Sigmoid colon (tissue), 7 donors: ENCODE measurements around the gene TMEM106C. TPM values are rescaled to one million over a fixed set of nuclear protein-coding genes. Genes with fewer than 3 reads are reported as not detected.
A peak's percentile ranks its signal among the peaks of the same experiment; 100 is the strongest.

Experiments used
- DNase-seq: peaks from one replicate; pipeline ENCODE4 v3.0.0-alpha.2; 2019
- H3K27ac ChIP-seq, 4 donors: fragments of 200-600 bp; sonication (generic); one replicate each; pipeline ENCODE4 v1.5.1; 2016 to 2019; ENCODE audit warnings: mild to moderate bottlenecking in 1 of 4
- H3K27me3 ChIP-seq, 3 donors: fragments of 200-600 bp; sonication (generic); one replicate each; pipeline ENCODE4 v1.5.1; 2019; ENCODE audit warnings: mild to moderate bottlenecking in 1 of 3
- H3K36me3 ChIP-seq, 4 donors: fragments of 200-600 bp; sonication (generic); one replicate each; pipeline ENCODE4 v1.5.1; 2016 to 2019
- H3K4me1 ChIP-seq, 4 donors: fragments of 200-600 bp; sonication (generic); one replicate each; pipeline ENCODE4 v1.5.1; 2017 to 2019
- H3K4me3 ChIP-seq, 4 donors: fragments of 200-600 bp; sonication (generic); one replicate each; pipeline ENCODE4 v1.5.1; 2017 to 2019; ENCODE audit warnings: mild to moderate bottlenecking in 2 of 4, moderate library complexity in 1 of 4
- H3K9me3 ChIP-seq, 4 donors: fragments of 200-600 bp in 3 of 4; sonication (generic) in 3 of 4; one replicate each; pipeline versions ENCODE4 v1.5.1 to v1.6.1; 2013 to 2019
- EP300 ChIP-seq, 4 donors: sonication (generic); formaldehyde crosslinking; IDR thresholded peaks; one replicate each; pipeline ENCODE4 v1.6.1; 2017; ENCODE audit warnings: antibody characterized with exemption in 4 of 4
- POLR2A ChIP-seq, 2 donors: fragments of 450-650 bp; IDR thresholded peaks; one replicate each; pipeline ENCODE4 v1.6.1; 2016; ENCODE audit warnings: antibody characterized with exemption in 2 of 2, mild to moderate bottlenecking in 2 of 2, moderate library complexity in 2 of 2
- POLR2AphosphoS5 ChIP-seq, 4 donors: sonication (generic); formaldehyde crosslinking; IDR thresholded peaks; one replicate each; pipeline ENCODE4 v1.6.1; 2017; ENCODE audit warnings: antibody characterized with exemption in 4 of 4
- WGBS, 2 donors: extraction: QIAGEN DNeasy Blood & Tissue Kit; methylation state at CpG; one replicate each; pipeline ENCODE4 v1.1.7; 2013; 5-methylcytosine and 5-hydroxymethylcytosine counted together
- intact Hi-C: fragments of 100-400 bp; cut with DNase I; formaldehyde crosslinking; loops from one replicate; pipeline ENCODE4 v1.15.1; 2023
- polyA plus RNA-seq, 3 donors: library from polyadenylated mRNA; stranded (reverse); fragments of 200-250 nt; gene quantifications; one replicate each; pipeline ENCODE4 v1.2.3, GENCODE V29; 2013
- total RNA-seq, 4 donors: library from RNA; depleted of rRNA; stranded (reverse); fragments of >200 nt; gene quantifications; one replicate each; pipeline ENCODE4 v1.1.0, GENCODE V29; 2016
- TF ChIP-seq, protein P1 (sequence below), 4 experiments: fragments of 450-650 bp in 3 of 4; fragments of 200-600 bp in 1 of 4; IDR thresholded peaks; one replicate each; pipeline ENCODE4 v1.5.1; 2016 to 2019; ENCODE audit warnings: antibody characterized with exemption in 4 of 4, mild to moderate bottlenecking in 3 of 4, moderate library complexity in 2 of 4
- donor health status: healthy with polysubstance abuse.
- donor health status: Bipolar disorder and iron deficiency.
- donor health status: healthy.

The TMEM106C gene
- total and polyA plus RNA-seq, 7 donors = 46.2 to 199 (median 122) TPM

- no peak overlapping the region for H3K4me3 ChIP-seq
- H3K9me3 ChIP-seq = no peaks in the 10 kb centered on the region
- TF ChIP-seq POLR2AphosphoS5 (IDR thresholded peaks at IDR 0.05) (no peak), POLR2A (IDR thresholded peaks at IDR 0.05) (no peak), EP300 (IDR thresholded peaks at IDR 0.05) (no peak)
- TF ChIP-seq, protein P1, sequence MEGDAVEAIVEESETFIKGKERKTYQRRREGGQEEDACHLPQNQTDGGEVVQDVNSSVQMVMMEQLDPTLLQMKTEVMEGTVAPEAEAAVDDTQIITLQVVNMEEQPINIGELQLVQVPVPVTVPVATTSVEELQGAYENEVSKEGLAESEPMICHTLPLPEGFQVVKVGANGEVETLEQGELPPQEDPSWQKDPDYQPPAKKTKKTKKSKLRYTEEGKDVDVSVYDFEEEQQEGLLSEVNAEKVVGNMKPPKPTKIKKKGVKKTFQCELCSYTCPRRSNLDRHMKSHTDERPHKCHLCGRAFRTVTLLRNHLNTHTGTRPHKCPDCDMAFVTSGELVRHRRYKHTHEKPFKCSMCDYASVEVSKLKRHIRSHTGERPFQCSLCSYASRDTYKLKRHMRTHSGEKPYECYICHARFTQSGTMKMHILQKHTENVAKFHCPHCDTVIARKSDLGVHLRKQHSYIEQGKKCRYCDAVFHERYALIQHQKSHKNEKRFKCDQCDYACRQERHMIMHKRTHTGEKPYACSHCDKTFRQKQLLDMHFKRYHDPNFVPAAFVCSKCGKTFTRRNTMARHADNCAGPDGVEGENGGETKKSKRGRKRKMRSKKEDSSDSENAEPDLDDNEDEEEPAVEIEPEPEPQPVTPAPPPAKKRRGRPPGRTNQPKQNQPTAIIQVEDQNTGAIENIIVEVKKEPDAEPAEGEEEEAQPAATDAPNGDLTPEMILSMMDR (IDR thresholded peaks at IDR 0.05) = no peak
- intact Hi-C loops = no loop called here
- peaks cover 0 to 9% (median 3%) of the 10 kb centered on the region in 3 donors for H3K27me3 ChIP-seq
- H3K27ac ChIP-seq = no peak overlapping the region
- no peaks in the 10 kb centered on the region for H3K36me3 ChIP-seq
- DNase-seq = peak; percentile 48
- 83 to 87% methylated on average over 12 of the region's 12 CpGs for WGBS, 2 donors
- H3K4me1 ChIP-seq = peaks cover 0 to 9% (median 6%) of the 10 kb centered on the region in 4 donors
Observed at GRCh38 chr12:47947341-47947740, 16.1 kb upstream of the TMEM106C start.

DNA sequence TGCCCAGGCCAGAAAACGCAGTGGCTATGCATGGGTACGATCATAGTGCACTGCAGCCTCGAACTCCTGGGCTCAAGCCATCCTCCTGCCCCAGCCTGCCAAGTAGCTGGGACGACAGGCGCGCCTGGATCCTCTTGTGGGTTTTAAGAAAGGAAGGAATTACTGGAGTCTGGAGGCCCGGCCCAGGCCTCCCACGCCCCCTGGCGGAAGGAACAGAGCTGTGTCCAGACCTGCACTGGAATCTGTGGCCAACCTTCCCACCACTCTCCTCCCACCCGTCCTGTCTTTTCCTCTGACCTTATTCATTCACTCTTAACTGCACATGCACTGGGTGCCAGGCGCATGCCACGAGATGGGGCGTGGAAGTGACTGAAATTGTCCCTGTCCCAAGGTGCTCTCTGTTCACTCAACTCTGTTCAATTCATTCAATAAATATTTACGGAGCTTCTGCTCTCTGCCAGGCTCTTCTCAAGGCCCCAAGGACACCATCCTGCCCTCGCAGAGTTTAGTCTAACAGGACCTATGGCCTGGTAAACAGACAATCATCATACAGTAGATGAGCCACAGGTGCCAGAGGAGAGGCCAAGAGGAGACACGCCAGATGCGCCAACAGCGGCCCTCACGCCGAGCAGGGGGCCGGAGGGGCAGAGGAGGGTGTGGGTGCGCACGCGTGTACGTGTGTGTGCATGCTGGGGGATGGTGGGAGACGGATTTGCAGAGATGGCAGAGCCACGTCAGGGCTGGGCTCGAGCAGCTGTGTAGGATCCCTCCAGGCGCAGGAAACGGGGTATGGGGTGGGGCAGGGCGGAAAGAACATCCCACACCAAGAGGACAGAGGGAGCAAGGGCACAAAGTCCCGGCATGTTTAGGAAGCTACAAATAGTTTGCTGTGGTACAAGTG, 13.7 kb upstream of the TMEM106C start:
- Histone ChIP-seq H3K27me3 (no peaks in the 10 kb centered on the region), H3K36me3 (no peaks in the 10 kb centered on the region), H3K4me1 (peaks cover 0 to 8% (median 6%) of the 10 kb centered on the region in 4 donors), H3K27ac (no peak overlapping the region), H3K4me3 (no peak overlapping the region), H3K9me3 (no peaks in the 10 kb centered on the region)
- WGBS, 2 donors = 12 to 53% methylated on average over 32 of the region's 32 CpGs
- TF ChIP-seq, protein P1 (IDR thresholded peaks at IDR 0.05) = peak; percentile 34 to 82 (median 71)
- no peak for TF ChIP-seq POLR2A (IDR thresholded peaks at IDR 0.05)
- TF ChIP-seq POLR2AphosphoS5 (IDR thresholded peaks at IDR 0.05) = no peak
- no peak for TF ChIP-seq EP300 (IDR thresholded peaks at IDR 0.05)
- intact Hi-C loops = loop anchor here (2.0 kb wide), 1 partner anchor 79 kb away; no protein-coding TSS in a partner anchor
- DNase-seq = peak; percentile 86

DNA sequence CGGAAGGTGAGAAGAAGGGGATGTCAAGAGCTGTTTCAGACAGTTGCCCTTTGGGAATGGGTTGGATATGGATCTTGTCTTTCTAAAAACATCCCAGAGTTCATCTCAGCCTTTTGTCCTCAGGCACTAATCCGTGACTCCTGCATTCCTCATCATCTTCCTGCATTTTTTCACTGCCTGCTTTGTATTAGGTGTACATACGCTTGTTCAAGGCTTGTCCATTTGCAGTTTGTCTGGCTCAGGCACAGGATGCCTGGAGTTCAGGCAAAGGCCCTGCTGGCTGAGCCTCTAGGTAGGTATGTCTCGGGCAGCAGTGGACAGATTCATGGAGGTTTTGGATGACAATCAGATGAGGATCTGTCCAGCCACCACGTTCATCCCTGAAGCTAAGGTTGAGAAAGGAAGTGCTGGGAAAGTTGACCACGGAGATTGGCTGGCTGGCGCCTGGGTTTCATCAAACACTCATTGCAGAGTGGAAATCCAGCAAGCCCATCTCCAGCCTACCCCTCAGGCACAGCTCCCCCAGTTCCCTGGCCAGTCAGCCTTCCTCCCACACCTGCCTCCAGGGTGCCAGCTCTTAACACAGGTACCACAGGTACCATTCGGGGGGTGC, 12.4 kb upstream of the TMEM106C start:
- TF ChIP-seq POLR2AphosphoS5 (IDR thresholded peaks at IDR 0.05) = no peak
- Histone ChIP-seq H3K4me1 (peaks cover 0 to 8% (median 6%) of the 10 kb centered on the region in 4 donors), H3K9me3 (no peaks in the 10 kb centered on the region), H3K4me3 (no peak overlapping the region), H3K27ac (no peak overlapping the region), H3K36me3 (no peaks in the 10 kb centered on the region), H3K27me3 (no peaks in the 10 kb centered on the region)
- intact Hi-C loops = no loop called here
- WGBS, 2 donors = 87 to 89% methylated on average over 8 of the region's 8 CpGs
- peak; percentile 42 for DNase-seq

GRCh38 chr12:47954058-47954457, 9.3 kb upstream of the TMEM106C start:
- Histone ChIP-seq H3K36me3 (no peaks in the 10 kb centered on the region), H3K4me1 (peaks cover 0 to 6% (median 5%) of the 10 kb centered on the region in 4 donors), H3K9me3 (no peaks in the 10 kb centered on the region), H3K4me3 (no peak overlapping the region), H3K27ac (no peak overlapping the region), H3K27me3 (no peaks in the 10 kb centered on the region)
- no peak for TF ChIP-seq POLR2AphosphoS5 (IDR thresholded peaks at IDR 0.05)
- 26 to 79% methylated on average over 8 of the region's 8 CpGs for WGBS, 2 donors
- intact Hi-C loops = no loop called here
- DNase-seq = peak; percentile 45

DNA sequence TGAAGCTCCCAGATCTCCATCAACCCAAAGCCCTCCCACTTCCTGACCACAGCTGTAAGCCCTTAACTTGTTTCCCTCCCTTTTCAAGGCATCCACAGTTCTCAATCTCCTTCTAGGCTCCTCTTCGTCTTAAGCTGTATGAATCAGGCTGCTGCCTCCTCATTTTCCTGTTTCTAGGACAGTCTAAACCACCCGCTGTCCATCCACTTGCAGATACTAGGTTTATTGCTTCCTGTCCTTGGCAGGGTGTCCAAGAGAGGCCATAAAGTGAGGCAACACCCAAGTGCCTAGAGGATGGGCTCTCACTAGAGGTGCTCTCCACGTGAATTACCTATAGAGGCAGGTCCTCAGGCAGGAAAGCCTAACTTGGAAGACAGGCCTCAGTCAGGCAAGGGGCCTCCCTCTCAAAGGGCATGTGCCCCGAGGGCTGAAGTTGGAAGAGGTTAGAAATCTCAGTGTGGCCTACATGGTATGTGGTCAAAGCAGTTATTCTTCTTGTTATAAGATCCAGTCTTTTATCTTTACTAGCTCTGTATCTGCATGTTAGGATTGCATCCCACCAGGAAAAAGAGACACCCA, 8.8 kb upstream of the TMEM106C start:
- intact Hi-C loops = no loop called here
- 15 to 63% methylated on average over 4 of the region's 4 CpGs for WGBS, 2 donors
- peaks cover 0 to under 1% (median under 1%) of the 10 kb centered on the region in 4 donors for H3K4me1 ChIP-seq
- TF ChIP-seq POLR2AphosphoS5 (IDR thresholded peaks at IDR 0.05) (no peak), POLR2A (IDR thresholded peaks at IDR 0.05) (no peak), EP300 (IDR thresholded peaks at IDR 0.05) (no peak)
- TF ChIP-seq, protein P1 (IDR thresholded peaks at IDR 0.05) = no peak
- H3K4me3 ChIP-seq = no peak overlapping the region
- H3K36me3 ChIP-seq = no peaks in the 10 kb centered on the region
- no peak overlapping the region for H3K27ac ChIP-seq
- peak; percentile 6 for DNase-seq
- H3K9me3 ChIP-seq = no peaks in the 10 kb centered on the region
- no peaks in the 10 kb centered on the region for H3K27me3 ChIP-seq
